GM23338 (cell line): Measurements from ENCODE around the gene ESRP2.

ENCODE experiments used
- CTCF ChIP-seq, 2 experiments: fragments of 200-600 bp in 1 of 2; sonication (generic) in 1 of 2; conservative IDR thresholded peaks; 2 replicates each; pipeline versions ENCODE4 v1.5.1 to v1.6.1; 2016 to 2017; ENCODE audit warnings: antibody characterized with exemption in 2 of 2, low read depth in 2 of 2, mild to moderate bottlenecking in 2 of 2, moderate library complexity in 1 of 2
- EZH2phosphoT487 ChIP-seq: fragments of 200-600 bp; sonication (generic); IDR thresholded peaks from one replicate; pipeline ENCODE4 v1.8.1; 2018; ENCODE audit warnings: antibody characterized with exemption; ENCODE audit not compliant: unreplicated experiment
- POLR2AphosphoS5 ChIP-seq: IDR thresholded peaks from 2 replicates; pipeline ENCODE4 v1.6.1; 2016; ENCODE audit warnings: antibody characterized with exemption, low read depth

GRCh38 chr16:68226116-68226515, 9.8 kb downstream of the ESRP2 start:
- TF ChIP-seq EZH2phosphoT487 (no peak), CTCF (conservative IDR thresholded peaks at IDR 0.05; ENCODE audit: low read depth in 2 of 2) (no peak), POLR2AphosphoS5 (no peak)
